HepG2 (cell line): Measurements from ENCODE around the gene BCKDHA. TPM values are rescaled to one million over a fixed set of nuclear protein-coding genes. Genes with fewer than 3 reads are reported as not detected.

Source experiments
- BHLHE40 ChIP-seq: IDR thresholded peaks from 2 replicates; pipeline ENCODE4 v1.6.1; 2011; ENCODE audit warnings: low read length, improper control_type of control experiment
- BRCA1 ChIP-seq: sonication (generic); formaldehyde crosslinking; IDR thresholded peaks from 2 replicates; pipeline ENCODE4 v1.4.0; 2020; ENCODE audit warnings: missing genetic modification reagents
- FOXA3 ChIP-seq: IDR thresholded peaks from 2 replicates; pipeline ENCODE4 v1.6.1; 2016; ENCODE audit warnings: missing genetic modification reagents, missing compliant biosample characterization
- FOXM1 ChIP-seq: sonication (generic); formaldehyde crosslinking; IDR thresholded peaks from 2 replicates; pipeline ENCODE4 v1.5.0; 2020; ENCODE audit warnings: missing genetic modification reagents
- GATAD1 ChIP-seq: IDR thresholded peaks from 2 replicates; pipeline ENCODE4 v1.6.1; 2016; ENCODE audit warnings: missing genetic modification reagents, missing compliant biosample characterization
- HNF4A ChIP-seq: sonication (generic); formaldehyde crosslinking; IDR thresholded peaks from 2 replicates; pipeline ENCODE4 v1.4.0; 2020; ENCODE audit warnings: missing genetic modification reagents
- KAT7 ChIP-seq: IDR thresholded peaks from 2 replicates; pipeline ENCODE4 v1.6.1; 2018; ENCODE audit warnings: borderline replicate concordance, missing compliant biosample characterization
- SRSF4 ChIP-seq: fragments of 200-400 bp; formaldehyde crosslinking; IDR thresholded peaks from one replicate; pipeline ENCODE4 v1.6.1; 2018; ENCODE audit warnings: mild to moderate bottlenecking, low read depth, low read length, moderate library complexity; ENCODE audit not compliant: poor library complexity, severe bottlenecking
- ZNF224 ChIP-seq: sonication (generic); formaldehyde crosslinking; IDR thresholded peaks from 2 replicates; pipeline ENCODE4 v1.5.0; 2020; ENCODE audit warnings: mild to moderate bottlenecking, missing genetic modification reagents
- ZNF549 ChIP-seq: sonication (generic); formaldehyde crosslinking; IDR thresholded peaks from 2 replicates; pipeline ENCODE4 v1.5.0; 2020; ENCODE audit warnings: missing genetic modification reagents
- ZNF644 ChIP-seq: IDR thresholded peaks from 2 replicates; pipeline ENCODE4 v1.6.1; 2016; ENCODE audit warnings: low read depth
- polyA plus RNA-seq, 8 experiments: library from polyadenylated mRNA; depleted of rRNA in 3 of 8; stranded (reverse) in 7 of 8; unstranded in 1 of 8; fragments of >200 nt; fragmentation: Illumina TruSeq in 4 of 8; extraction: Trizol in 4 of 8; gene quantifications; 2 replicates each; pipeline versions ENCODE4 v1.2.1 to v1.2.3, GENCODE V29; 2011 to 2016; ENCODE audit warnings: low read depth in 4 of 8, missing spikeins in 1 of 8, mixed read lengths in 1 of 8; ENCODE audit not compliant: insufficient read depth in 1 of 8
- total RNA-seq, 5 experiments: library from RNA; depleted of rRNA; stranded (reverse); fragments of >200 nt; fragmentation: Illumina TruSeq; extraction: Trizol; gene quantifications; 2 replicates each; pipeline ENCODE4 v1.2.3, GENCODE V29; 2016; ENCODE audit warnings: low read depth in 1 of 5
- TF ChIP-seq, protein P1 (sequence below), 2 experiments: IDR thresholded peaks; 2 replicates each; pipeline ENCODE4 v1.6.1; 2011 to 2012; ENCODE audit warnings: low read length in 2 of 2, borderline replicate concordance in 1 of 2, low read depth in 1 of 2, mild to moderate bottlenecking in 1 of 2, moderate library complexity in 1 of 2
- TF ChIP-seq, protein P2 (sequence below): sonication (generic); formaldehyde crosslinking; IDR thresholded peaks from 2 replicates; pipeline ENCODE4 v1.5.1; 2020; ENCODE audit warnings: mild to moderate bottlenecking, missing genetic modification reagents, moderate library complexity
- TF ChIP-seq, protein P3 (sequence below): sonication (generic); formaldehyde crosslinking; IDR thresholded peaks from 2 replicates; pipeline ENCODE4 v1.4.0; 2020; ENCODE audit warnings: missing genetic modification reagents
- TF ChIP-seq, protein P4 (sequence below): IDR thresholded peaks from 2 replicates; pipeline ENCODE4 v1.6.1; 2018; ENCODE audit warnings: missing genetic modification reagents, mild to moderate bottlenecking, missing compliant biosample characterization
- TF ChIP-seq, protein P5 (sequence below): sonication (generic); formaldehyde crosslinking; IDR thresholded peaks from 2 replicates; pipeline ENCODE4 v1.4.0; 2020; ENCODE audit warnings: missing genetic modification reagents
- TF ChIP-seq, protein P6 (sequence below): IDR thresholded peaks from 2 replicates; pipeline ENCODE4 v1.6.1; 2016; ENCODE audit warnings: mild to moderate bottlenecking

BCKDHA gene
- total and polyA plus RNA-seq, 2 of the 13 experiments (the other 11 are each of a cell fraction or from before 2014, with no cell fraction given), result 11.8 to 31.5 TPM

DNA sequence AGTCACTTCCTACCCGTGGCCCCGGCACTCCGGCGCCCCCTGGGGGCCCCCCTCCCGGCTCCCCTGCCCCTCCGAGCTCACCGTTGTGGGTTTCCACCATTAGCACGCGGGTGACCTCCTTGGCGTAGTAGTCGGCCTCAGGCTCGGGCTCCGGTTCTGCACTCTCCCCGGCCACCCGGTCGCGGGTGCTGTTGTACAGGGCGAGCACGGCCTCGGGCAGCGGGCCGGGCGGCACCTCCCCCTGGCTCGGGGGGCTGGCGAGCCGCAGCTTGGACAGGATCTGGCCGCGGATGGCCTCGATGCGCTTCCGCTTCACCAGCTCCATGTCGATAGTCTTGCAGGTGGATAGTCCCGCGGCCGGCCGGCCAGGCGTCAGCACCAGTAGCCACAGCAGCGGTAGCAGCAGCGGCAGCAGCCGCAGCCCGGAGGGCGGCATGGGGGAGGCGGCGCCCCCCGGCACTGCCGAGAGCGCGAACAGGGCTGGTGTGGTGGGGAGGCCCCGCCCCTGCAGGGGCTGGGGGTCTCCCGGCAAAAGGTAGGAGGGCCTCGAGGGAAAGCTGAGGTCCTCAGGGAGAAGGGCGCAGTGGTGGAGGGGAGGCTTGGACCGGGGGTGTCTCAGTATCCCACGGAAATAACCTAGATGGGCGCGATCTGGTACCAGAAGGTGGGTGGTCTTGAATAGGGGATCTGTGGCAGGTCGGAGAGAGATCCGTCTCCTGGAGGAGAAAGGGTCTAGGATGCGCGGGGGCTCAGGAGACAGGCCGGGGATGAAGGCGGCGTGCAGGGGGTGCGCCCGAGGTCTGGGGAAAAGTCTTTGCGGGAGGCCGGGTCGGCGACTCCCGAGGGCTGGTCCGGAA, 44.8 kb upstream of the BCKDHA start (continued):
- TF ChIP-seq, protein P1, sequence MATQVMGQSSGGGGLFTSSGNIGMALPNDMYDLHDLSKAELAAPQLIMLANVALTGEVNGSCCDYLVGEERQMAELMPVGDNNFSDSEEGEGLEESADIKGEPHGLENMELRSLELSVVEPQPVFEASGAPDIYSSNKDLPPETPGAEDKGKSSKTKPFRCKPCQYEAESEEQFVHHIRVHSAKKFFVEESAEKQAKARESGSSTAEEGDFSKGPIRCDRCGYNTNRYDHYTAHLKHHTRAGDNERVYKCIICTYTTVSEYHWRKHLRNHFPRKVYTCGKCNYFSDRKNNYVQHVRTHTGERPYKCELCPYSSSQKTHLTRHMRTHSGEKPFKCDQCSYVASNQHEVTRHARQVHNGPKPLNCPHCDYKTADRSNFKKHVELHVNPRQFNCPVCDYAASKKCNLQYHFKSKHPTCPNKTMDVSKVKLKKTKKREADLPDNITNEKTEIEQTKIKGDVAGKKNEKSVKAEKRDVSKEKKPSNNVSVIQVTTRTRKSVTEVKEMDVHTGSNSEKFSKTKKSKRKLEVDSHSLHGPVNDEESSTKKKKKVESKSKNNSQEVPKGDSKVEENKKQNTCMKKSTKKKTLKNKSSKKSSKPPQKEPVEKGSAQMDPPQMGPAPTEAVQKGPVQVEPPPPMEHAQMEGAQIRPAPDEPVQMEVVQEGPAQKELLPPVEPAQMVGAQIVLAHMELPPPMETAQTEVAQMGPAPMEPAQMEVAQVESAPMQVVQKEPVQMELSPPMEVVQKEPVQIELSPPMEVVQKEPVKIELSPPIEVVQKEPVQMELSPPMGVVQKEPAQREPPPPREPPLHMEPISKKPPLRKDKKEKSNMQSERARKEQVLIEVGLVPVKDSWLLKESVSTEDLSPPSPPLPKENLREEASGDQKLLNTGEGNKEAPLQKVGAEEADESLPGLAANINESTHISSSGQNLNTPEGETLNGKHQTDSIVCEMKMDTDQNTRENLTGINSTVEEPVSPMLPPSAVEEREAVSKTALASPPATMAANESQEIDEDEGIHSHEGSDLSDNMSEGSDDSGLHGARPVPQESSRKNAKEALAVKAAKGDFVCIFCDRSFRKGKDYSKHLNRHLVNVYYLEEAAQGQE (IDR thresholded peaks at IDR 0.05; ENCODE audit: borderline replicate concordance in 1 of 2, low read depth in 1 of 2, low read length in 2 of 2), result no peak
- TF ChIP-seq, protein P2, sequence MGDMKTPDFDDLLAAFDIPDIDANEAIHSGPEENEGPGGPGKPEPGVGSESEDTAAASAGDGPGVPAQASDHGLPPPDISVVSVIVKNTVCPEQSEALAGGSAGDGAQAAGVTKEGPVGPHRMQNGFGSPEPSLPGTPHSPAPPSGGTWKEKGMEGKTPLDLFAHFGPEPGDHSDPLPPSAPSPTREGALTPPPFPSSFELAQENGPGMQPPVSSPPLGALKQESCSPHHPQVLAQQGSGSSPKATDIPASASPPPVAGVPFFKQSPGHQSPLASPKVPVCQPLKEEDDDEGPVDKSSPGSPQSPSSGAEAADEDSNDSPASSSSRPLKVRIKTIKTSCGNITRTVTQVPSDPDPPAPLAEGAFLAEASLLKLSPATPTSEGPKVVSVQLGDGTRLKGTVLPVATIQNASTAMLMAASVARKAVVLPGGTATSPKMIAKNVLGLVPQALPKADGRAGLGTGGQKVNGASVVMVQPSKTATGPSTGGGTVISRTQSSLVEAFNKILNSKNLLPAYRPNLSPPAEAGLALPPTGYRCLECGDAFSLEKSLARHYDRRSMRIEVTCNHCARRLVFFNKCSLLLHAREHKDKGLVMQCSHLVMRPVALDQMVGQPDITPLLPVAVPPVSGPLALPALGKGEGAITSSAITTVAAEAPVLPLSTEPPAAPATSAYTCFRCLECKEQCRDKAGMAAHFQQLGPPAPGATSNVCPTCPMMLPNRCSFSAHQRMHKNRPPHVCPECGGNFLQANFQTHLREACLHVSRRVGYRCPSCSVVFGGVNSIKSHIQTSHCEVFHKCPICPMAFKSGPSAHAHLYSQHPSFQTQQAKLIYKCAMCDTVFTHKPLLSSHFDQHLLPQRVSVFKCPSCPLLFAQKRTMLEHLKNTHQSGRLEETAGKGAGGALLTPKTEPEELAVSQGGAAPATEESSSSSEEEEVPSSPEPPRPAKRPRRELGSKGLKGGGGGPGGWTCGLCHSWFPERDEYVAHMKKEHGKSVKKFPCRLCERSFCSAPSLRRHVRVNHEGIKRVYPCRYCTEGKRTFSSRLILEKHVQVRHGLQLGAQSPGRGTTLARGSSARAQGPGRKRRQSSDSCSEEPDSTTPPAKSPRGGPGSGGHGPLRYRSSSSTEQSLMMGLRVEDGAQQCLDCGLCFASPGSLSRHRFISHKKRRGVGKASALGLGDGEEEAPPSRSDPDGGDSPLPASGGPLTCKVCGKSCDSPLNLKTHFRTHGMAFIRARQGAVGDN (CRISPR knock-in tag), result peak; percentile 88
- TF ChIP-seq, protein P3, sequence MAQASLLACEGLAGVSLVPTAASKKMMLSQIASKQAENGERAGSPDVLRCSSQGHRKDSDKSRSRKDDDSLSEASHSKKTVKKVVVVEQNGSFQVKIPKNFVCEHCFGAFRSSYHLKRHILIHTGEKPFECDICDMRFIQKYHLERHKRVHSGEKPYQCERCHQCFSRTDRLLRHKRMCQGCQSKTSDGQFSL, result 0 out of 2 replicates have a peak, but pooled peaks have one; percentile 42
- no peak for TF ChIP-seq ZNF644
- no peak for TF ChIP-seq KAT7 (CRISPR knock-in tag)
- no peak for TF ChIP-seq BRCA1 (CRISPR knock-in tag)
- TF ChIP-seq FOXM1 (CRISPR knock-in tag), result no peak
- TF ChIP-seq, protein P4, sequence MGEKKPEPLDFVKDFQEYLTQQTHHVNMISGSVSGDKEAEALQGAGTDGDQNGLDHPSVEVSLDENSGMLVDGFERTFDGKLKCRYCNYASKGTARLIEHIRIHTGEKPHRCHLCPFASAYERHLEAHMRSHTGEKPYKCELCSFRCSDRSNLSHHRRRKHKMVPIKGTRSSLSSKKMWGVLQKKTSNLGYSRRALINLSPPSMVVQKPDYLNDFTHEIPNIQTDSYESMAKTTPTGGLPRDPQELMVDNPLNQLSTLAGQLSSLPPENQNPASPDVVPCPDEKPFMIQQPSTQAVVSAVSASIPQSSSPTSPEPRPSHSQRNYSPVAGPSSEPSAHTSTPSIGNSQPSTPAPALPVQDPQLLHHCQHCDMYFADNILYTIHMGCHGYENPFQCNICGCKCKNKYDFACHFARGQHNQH (CRISPR knock-in tag), result peak; percentile 61; the same call in 1 of the 2 replicates
- TF ChIP-seq FOXA3 (CRISPR knock-in tag), result no peak
- no peak for TF ChIP-seq BHLHE40
- no peak for TF ChIP-seq GATAD1 (CRISPR knock-in tag)
- no peak for TF ChIP-seq ZNF549 (CRISPR knock-in tag)
- TF ChIP-seq, protein P5, sequence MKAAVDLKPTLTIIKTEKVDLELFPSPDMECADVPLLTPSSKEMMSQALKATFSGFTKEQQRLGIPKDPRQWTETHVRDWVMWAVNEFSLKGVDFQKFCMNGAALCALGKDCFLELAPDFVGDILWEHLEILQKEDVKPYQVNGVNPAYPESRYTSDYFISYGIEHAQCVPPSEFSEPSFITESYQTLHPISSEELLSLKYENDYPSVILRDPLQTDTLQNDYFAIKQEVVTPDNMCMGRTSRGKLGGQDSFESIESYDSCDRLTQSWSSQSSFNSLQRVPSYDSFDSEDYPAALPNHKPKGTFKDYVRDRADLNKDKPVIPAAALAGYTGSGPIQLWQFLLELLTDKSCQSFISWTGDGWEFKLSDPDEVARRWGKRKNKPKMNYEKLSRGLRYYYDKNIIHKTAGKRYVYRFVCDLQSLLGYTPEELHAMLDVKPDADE (CRISPR knock-in tag), result no peak
- no peak for TF ChIP-seq HNF4A
- no peak for TF ChIP-seq SRSF4
- TF ChIP-seq ZNF224, result no peak
- TF ChIP-seq, protein P6, sequence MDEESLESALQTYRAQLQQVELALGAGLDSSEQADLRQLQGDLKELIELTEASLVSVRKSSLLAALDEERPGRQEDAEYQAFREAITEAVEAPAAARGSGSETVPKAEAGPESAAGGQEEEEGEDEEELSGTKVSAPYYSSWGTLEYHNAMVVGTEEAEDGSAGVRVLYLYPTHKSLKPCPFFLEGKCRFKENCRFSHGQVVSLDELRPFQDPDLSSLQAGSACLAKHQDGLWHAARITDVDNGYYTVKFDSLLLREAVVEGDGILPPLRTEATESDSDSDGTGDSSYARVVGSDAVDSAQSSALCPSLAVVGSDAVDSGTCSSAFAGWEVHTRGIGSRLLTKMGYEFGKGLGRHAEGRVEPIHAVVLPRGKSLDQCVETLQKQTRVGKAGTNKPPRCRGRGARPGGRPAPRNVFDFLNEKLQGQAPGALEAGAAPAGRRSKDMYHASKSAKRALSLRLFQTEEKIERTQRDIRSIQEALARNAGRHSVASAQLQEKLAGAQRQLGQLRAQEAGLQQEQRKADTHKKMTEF (CRISPR knock-in tag), result peak; percentile 73; the same call in 1 of the 2 replicates
